HG02610 (cell line): ENCODE measurements around the gene RNFT2.
"Not testable (repeated sequence)": the region's sequence is repeated elsewhere in the genome, so short reads cannot be mapped to it uniquely, and the experiment has no call there.

Experiments
- ATAC-seq: cut with Tn5 transposase; IDR thresholded peaks from one replicate; pipeline ENCODE4 v1.9.1; 2021; ENCODE audit warnings: mild to moderate bottlenecking, moderate library complexity; ENCODE audit not compliant: unreplicated experiment

Gene RNFT2

DNA sequence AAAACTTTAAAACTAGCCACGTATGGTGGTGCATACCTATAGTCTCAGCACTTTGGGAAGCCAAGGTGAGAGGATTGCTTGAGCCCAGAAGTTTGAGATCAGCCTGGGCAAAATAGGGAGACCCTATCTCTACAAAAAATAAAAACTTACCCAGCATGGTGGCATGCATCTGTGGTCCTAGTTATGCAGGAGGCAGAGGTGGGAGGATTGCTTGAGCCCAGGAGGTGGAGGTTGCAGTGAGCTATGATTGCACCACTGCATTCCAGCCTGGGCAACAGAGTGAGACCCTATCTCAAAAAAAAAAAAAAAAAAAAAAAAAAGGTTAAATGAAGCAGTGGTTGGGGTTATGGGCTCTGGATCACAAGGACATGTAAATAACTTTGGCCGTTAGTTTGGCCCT lies 4.7 kb downstream of the RNFT2 start:
- not testable (repeated sequence) for ATAC-seq

DNA sequence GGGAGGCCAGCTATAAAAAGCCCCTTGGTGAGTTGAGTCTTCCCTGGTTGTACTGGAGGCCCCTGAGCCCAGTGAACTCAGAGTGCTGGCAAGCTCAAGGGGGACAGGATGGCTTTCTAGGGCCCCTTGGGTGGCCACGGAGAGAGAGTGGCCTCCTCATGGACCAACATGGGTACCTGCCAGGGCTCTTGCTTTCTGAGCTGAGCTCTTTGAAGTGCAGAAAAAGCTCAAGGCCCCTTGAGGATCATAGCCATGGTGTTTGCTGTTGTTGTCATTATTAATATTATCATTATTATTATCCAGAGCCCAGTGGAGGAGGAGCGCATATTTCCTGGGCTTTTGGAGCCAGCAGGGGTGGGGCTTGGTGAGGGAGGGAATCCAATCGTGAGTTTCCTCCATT lies 6.7 kb downstream of the RNFT2 start:
- ATAC-seq, result no peak

DNA sequence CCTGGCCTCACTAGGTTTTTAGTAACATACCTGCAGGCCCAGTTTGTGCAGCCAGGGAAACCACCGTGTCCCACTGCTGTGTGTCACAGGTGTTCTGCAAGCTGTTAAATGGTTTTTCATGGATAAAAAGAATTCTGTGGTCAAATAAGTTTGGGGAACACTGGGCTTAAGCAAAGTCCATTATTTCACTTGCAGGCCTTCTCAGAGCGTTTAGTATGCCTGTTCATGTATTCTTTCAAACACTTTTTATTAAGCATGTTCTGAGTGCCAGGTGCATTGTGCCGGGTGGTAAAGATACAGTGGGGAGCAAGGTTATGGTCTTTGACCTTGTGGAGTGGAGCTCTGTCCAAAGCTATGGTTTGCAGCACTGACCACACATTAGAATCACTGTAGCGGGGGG lies 7.4 kb downstream of the RNFT2 start:
- ATAC-seq, result no peak

DNA sequence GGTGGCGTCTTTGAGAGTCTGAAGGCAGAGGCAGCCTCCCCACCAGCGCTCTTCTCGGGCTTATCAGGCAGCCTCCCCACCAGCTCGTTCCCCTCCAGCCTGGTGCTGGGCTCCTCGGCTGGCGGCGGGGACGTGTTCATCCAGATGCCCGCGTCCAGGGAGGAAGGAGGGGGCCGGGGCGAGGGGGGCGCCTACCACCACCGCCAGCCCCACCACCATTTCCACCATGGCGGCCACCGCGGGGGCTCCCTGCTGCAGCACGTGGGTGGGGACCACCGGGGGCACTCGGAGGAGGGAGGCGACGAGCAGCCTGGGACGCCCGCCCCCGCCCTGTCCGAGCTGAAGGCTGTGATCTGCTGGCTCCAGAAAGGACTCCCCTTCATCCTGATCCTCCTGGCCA lies 11.8 kb downstream of the RNFT2 start:
- ATAC-seq, result no peak

DNA sequence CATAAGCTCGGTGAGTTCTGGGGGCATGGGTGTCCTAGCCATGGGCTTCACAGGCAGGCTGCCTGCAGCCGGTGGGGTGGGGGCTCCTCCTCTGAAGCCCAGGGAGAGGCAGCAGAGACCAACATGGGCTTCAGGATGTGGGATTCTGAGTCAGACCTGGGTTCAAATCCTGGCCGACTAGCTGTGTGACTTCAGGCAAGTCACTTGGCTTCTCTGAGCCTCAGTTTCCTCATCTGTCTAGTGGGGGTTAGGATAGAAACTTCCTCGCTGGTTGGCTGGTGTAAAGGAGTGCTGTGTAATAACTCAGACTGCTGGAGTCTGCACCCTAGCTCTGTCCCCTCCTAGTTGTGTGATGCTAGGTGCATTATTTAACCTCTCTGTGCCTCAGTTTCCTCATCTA lies 12.2 kb downstream of the RNFT2 start:
- ATAC-seq, result no peak

DNA sequence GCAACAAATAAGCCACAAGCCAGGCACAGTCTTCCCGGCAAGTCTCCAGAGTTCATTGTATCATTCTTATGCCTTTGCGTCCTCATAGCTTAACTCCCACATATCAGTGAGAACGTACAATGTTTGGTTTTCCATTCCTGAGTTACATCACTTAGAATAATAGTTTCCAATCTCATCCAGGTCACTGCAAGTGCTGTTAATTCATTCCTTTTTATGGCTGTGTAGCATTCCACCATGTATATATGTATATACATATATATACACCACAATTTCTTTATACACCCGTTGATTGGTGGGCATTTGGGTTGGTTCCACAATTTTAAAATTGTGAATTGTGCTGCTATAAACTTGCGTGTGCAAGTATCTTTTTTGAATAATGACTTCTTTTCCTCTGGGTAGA lies 16.0 kb downstream of the RNFT2 start:
- not testable (repeated sequence) for ATAC-seq

DNA sequence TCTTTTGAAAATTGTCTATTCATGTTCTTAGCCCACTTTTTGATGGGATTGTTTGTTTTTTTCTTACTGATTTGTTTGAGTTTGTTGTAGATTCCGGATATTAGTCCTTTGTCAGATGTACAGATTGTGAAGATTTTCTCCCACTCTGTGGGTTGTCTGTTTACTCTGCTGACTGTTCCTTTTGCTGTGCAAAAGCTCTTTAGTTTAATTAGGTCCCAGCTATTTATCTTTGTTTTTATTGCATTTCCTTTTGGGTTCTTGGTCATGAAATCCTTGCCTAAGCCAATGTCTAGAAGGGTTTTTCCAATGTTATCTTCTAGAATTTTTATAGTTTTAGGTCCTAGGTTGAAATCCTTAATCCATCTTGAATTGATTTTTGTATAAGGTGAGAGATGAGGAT lies 16.7 kb downstream of the RNFT2 start:
- not testable (repeated sequence) for ATAC-seq

DNA sequence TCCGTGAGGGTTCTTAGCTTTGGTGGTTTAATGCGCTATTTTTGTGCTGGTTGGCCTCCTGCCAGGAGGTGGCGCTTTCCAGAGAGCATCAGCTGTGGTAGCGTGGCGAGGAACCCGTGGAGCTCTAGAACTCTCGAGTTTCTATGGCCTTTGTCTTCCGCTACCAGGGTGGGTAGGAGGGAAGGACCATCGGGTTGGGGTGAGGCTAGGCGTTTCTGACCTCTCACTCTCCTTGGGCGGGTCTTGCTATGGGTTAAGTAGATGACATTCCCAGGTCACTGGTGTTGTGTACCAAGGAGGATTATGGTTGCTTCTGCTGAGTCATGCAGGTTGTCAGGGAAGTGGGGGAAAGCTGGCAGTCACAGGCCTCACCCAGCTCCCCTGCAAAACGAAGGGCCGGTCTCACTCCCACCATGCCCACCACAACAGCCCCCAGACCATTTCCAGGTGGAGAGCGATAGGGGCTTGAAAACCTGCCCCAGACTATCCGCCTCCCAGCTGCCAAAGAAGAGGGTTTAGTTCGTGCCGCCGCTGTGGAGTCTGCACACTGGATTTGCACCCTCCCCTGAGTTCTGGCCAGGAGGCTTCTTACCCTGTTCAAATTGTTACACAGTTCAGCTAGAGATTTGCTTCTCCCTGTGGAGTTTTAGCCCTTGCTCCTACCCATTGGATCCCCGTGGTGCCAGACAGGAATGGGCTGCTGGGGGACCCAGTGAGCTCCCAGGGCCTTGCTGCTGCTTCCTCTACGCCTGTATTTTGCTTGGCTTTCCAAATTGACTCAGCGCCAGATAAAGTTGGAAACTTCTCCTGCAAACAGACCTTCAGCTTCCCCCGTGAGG lies 21.9 kb downstream of the RNFT2 start:
- ATAC-seq, result no peak

DNA sequence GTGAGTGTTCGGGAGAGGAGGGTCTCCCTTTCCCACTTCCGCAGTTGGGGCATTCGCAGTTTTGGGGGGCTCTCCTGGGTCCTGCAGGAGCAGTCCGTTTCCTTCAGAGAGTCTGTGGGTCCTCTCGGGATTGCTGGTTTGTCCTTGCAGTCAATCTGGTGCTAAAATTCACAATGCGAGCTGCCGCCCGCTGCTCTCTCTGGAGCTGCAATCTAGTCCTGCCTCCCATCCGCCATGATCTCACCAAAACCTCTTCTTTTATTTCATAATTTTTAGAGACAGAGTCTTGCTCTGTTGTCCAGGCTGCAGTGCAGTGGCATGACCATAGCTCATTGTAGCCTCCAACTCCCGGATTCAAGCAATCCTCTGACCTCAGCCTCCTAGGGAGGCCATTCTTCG lies 22.5 kb downstream of the RNFT2 start:
- no peak for ATAC-seq

DNA sequence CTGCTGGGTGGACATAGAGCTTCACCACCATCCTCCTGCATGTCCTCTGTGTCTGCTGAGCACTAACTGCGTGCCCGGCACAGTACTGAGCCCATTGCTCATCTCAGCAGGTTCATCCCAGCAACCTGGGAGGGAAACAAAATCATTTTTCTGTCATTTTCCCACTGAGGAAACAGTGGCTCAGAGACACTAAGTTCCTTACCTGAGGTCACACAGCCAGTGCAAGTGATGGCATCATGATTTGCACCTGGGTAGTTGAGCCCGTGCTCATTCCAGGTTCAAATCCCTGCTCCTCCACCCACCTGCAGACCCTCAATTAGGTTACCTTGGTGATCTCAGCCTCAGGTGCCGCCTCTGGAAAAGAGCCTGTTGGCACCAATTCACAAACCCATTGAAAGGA lies 23.4 kb downstream of the RNFT2 start:
- ATAC-seq, result no peak

DNA sequence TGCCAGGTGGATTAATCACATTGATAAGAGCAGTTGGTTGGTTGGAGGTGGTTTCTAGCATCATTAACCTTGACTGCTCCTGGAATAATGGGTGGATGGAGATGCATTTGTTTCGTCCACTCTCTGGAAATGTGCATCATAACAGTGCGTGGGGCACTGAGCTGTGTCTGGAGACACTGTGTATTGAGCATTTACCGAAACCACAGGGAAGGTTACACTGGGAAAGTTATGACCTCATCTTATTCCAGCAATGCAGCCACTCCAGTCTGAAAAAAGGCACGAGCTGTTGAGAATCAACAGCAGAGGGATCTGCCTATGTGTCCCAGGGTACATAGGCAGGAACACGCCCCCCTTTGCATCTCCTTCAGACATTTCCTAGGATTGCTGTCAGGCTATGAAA lies 27.2 kb downstream of the RNFT2 start:
- no peak for ATAC-seq

DNA sequence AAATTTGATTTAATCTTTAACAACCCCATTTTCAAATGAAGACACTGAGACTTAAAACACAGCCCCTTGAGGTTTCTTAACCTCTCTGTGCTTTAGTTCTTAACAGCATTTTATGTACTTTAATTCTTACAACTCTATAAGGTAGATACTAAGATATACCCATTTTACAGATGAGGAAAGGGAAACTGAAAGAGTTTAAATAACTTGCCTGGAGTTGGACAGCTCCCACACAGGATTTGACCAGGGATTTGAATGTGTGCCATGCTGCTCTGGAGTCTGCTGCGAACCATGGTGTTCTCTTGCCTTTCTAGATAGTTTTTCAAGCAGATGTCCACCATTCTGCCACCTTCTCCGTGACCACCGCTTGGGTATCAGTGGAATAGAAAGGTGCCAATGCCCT lies 28.2 kb downstream of the RNFT2 start:
- ATAC-seq, result no peak

DNA sequence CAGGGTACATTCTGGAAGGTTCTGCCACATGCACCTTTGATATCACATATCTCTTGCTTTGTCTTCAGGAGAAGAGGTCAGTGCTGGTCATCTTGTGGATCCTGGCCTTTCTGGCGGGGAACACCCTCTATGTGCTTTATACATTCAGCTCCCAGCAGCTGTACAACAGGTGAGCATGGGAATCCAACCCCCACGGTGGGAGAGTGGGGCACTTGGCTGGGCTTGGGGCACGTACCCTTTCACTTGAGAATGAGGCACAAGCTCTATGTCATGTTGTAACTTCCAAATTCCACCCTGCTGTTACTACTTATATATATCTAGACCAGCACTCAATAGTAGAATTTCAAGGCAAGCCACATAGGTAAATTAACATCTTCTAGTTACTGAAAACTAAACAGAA lies 28.6 kb downstream of the RNFT2 start:
- ATAC-seq, result no peak

DNA sequence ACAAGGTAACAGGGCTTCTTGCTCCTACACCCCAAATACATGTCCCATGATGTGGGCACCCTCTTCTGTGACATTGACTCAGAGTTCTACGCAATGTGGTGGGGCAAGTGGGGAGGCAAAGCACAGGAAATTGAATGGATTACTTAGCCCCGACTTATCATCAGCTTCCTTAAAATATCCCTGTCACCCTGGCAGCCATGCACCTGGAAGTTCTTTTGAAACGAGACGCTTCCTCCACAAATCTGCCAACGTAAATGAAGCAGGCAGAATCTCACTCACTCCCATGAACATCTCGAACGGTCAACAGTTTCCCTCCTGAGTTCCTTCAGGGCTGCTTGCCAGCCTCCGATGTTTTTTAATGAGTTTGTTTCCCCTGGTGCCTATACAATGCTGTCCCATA lies 33.5 kb downstream of the RNFT2 start:
- ATAC-seq, result no peak

DNA sequence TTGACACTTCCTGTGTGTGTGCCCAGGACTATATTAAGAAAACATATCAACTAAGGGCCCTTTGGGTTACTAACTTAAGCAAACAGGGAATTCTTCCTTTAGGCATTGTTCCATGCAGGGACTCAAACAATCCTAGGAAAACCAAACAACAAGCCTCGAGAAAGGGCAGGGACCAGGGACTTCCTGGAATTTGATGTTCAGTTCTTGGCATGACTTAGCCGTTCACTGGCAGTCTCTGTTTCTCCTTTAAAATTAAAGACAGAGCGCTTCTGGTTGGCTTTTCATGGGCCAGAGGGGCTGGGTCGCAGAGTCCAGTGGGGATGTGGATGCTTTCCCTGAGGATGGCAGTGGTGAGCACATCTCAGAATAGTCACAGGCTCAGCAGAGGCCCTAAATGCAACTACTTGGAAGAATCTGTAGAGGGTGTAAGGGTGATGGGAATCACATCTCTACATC lies 35.2 kb downstream of the RNFT2 start:
- ATAC-seq, result no peak

DNA sequence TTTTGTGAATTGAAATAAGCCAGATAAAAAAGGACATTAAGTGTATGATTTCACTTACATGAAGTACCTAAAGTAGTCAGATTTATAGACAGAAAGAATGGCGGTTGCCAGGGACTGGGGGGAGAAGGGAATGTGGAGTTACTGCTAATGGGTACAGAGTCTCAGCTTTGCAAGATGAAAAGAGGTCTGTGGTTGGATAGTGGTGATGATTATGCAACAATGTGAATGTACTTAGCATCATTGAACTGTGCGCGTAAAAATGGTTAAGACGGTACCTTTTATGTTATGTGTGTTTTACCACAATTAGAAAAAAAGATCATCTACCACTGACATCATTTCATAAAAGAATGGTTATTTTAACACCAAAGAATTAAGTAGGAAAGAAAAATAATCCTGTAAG lies 35.9 kb downstream of the RNFT2 start:
- ATAC-seq, result no peak

DNA sequence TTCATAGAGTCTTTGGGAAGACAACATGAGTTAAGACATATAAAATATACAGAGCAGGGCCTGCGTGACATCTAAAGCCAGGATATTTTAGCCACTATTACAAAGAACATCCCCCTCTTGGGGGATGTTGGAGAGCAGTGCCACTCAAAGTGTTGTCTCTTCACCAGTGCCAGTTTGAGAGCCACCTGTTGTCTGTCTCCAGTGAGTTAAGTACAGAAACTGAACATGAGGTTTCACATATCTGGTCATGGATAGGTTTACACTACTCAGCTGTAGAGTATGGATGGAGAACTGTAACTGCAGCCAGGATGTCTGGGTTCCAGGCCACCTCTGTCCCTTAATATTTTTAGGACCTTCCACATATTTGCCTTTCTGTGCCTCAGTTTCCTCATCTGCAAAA lies 39.1 kb downstream of the RNFT2 start:
- ATAC-seq, result no peak

DNA sequence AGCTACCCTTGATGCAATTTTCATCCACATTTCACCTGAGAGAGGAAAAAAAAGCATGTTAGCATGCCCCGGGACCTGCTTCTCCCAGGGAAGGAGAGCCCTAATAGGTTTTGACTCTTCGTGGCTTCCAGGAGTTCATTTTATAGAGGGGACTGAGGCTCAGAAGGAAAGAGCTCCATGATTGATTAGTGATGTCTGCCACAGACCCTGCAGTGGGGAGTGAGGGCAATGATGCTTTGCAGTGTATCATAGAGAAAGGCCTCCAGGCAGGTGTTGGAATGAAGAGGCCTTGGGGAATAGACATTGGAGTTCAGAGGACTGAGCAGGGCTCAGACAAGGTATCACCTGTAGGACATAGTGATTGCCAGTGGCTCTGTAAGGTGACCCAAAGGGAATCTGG lies 41.5 kb downstream of the RNFT2 start:
- no peak for ATAC-seq

DNA sequence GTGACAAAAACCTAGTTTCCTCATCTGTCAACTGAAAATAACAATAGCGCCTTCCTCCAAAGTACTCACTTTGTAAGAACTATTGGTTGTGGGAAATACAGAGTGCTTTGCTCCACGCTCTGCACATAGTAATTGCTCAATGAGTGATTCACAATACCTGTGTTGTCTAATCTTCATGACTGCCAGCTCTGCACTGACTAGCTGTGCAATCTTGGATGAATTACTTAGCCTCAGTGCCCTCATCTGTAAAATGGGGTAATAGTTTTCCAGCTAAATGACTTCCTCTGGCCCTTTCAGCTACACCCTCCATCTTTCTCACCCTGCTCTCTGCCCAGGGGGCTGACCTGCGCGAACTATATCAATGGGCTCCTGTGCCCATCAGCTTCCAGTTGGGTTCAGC lies 42.8 kb downstream of the RNFT2 start:
- ATAC-seq, result no peak

DNA sequence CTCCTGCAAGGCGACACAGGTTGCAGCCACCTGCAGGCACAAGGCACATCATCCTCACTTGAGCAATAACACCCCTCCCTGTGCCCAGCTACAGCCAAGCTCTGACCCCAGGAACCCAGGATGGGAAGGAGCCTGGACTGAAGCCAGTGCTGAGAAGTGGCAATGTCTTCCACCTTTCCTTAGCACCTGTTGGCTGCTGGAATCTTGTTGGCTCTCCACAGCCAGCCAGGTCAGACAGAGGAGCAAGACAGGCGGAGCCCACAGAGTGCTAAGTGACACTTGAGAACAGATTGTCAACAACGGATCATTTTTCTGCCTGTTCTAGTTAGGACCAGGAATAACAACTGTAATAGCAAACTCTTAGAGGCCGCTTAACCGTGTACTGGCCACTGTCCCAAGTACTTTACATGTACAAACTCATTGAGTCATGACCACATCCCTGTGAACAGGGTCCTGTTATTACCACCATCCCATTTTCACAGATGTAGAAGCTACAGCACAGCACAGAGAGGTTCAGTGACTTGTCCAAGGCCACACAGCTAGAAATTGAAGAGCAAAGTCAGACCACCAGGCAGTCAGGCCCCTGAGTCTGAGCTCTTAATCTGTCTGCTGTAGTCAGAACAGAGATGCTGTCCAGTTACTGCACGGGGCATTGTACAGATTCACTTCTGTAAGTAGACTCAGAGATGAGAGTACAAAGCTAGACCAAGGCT lies 45.6 kb downstream of the RNFT2 start:
- no peak for ATAC-seq

DNA sequence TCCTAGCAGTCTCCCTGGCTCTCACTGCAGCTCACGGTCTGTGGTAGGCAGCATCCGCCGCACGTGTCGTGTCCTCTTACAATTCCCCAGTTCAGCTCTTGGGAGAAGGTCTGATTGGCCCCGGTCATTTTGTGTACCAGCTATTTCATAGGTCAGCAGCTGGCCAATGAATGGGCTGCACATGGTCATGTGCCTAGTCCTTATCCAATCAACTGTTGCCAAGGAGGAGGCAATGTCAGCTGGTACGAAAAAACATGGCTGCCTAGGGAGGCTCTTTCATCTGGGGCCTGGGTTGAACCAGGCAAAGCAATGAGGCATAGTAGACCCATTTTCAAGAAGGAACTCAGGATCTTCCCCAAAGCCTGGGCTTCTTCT lies 46.1 kb downstream of the RNFT2 start:
- ATAC-seq, result no peak

DNA sequence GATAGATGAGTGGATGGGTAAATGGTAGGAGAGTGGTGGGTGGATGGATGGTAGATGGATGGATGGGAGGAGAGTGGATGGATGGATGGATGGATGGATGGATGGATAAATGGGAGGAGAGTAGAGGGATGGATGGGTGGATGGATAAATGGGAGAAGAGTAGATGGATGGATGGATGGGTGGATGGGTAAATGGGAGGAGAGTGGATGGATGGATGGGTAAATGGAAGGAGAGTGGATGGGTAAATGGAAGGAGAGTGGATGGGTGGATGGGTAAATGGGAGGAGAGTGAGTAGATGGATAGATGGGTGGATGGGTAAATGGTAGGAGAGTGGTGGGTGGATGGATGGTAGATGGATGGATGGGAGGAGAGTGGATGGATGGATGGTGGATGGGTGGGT lies 51.4 kb downstream of the RNFT2 start:
- not testable (repeated sequence) for ATAC-seq
